ENCODE results near the gene TXLNB.
"Not testable (repeated sequence)": the region's sequence is repeated elsewhere in the genome, so short reads cannot be mapped to it uniquely, and the experiment has no call there.

TXLNB gene

GRCh38 chr6:139212460-139212859 lies 79.3 kb downstream of the TXLNB start:
- H3K9me3 ChIP-seq (ENCODE audit: control insufficient read depth in 2 of 2, low read length in 2 of 2); H3K36me3 ChIP-seq (ENCODE audit: control insufficient read depth in 2 of 2, insufficient read depth in 2 of 2, low read length in 2 of 2); H3K4me1 ChIP-seq (ENCODE audit: control insufficient read depth in 2 of 2, insufficient read depth in 2 of 2, low read length in 2 of 2); H3K4me3 ChIP-seq (ENCODE audit: low read length in 2 of 2); H3K27ac ChIP-seq (ENCODE audit: low read depth in 2 of 2, low read length in 2 of 2); H3K27me3 ChIP-seq (ENCODE audit: control insufficient read depth in 2 of 2, insufficient read depth in 2 of 2, low read length in 2 of 2); H3K9ac ChIP-seq (ENCODE audit: low read depth in 1 of 2, low read length in 2 of 2): not testable (repeated sequence)

- not testable (repeated sequence) for H3K4me3 ChIP-seq (ENCODE audit: low read length in 2 of 2); H3K27ac ChIP-seq (ENCODE audit: low read depth in 2 of 2, low read length in 2 of 2); H3K36me3 ChIP-seq (ENCODE audit: control insufficient read depth in 2 of 2, insufficient read depth in 2 of 2, low read length in 2 of 2); H3K9me3 ChIP-seq (ENCODE audit: control insufficient read depth in 2 of 2, low read length in 2 of 2); H3K27me3 ChIP-seq (ENCODE audit: control insufficient read depth in 2 of 2, insufficient read depth in 2 of 2, low read length in 2 of 2); H3K9ac ChIP-seq (ENCODE audit: low read depth in 1 of 2, low read length in 2 of 2); H3K4me1 ChIP-seq (ENCODE audit: control insufficient read depth in 2 of 2, insufficient read depth in 2 of 2, low read length in 2 of 2)
These were observed 81.0 kb downstream of the TXLNB start for GRCh38 chr6:139210766-139211165.

GRCh38 chr6:139205843-139206242 lies 86.0 kb downstream of the TXLNB start:
- H3K27ac ChIP-seq (ENCODE audit: low read depth in 2 of 2, low read length in 2 of 2), result no peak overlapping the region
- no peaks in the 10 kb centered on the region for H3K27me3 ChIP-seq (ENCODE audit: control insufficient read depth in 2 of 2, insufficient read depth in 2 of 2, low read length in 2 of 2)
- no peak overlapping the region for H3K9ac ChIP-seq (ENCODE audit: low read depth in 1 of 2, low read length in 2 of 2)
- H3K4me3 ChIP-seq (ENCODE audit: low read length in 2 of 2), result no peak overlapping the region
- H3K36me3 ChIP-seq (ENCODE audit: control insufficient read depth in 2 of 2, insufficient read depth in 2 of 2, low read length in 2 of 2), result no peaks in the 10 kb centered on the region
- no peaks in the 10 kb centered on the region for H3K4me1 ChIP-seq (ENCODE audit: control insufficient read depth in 2 of 2, insufficient read depth in 2 of 2, low read length in 2 of 2)
- H3K9me3 ChIP-seq (ENCODE audit: control insufficient read depth in 2 of 2, low read length in 2 of 2), result no peaks in the 10 kb centered on the region

GRCh38 chr6:139204978-139205377 lies 86.8 kb downstream of the TXLNB start:
- H3K9ac ChIP-seq (ENCODE audit: low read depth in 1 of 2, low read length in 2 of 2), result no peak overlapping the region

GRCh38 chr6:139201378-139201777 lies 90.4 kb downstream of the TXLNB start:
- H3K9ac ChIP-seq (ENCODE audit: low read depth in 1 of 2, low read length in 2 of 2), result no peak overlapping the region
- H3K27ac ChIP-seq (ENCODE audit: low read depth in 2 of 2, low read length in 2 of 2), result no peak overlapping the region
- no peak overlapping the region for H3K4me3 ChIP-seq (ENCODE audit: low read length in 2 of 2)
- H3K9me3 ChIP-seq (ENCODE audit: control insufficient read depth in 2 of 2, low read length in 2 of 2), result no peaks in the 10 kb centered on the region
- H3K27me3 ChIP-seq (ENCODE audit: control insufficient read depth in 2 of 2, insufficient read depth in 2 of 2, low read length in 2 of 2), result no peaks in the 10 kb centered on the region
- H3K4me1 ChIP-seq (ENCODE audit: control insufficient read depth in 2 of 2, insufficient read depth in 2 of 2, low read length in 2 of 2), result no peaks in the 10 kb centered on the region
- no peaks in the 10 kb centered on the region for H3K36me3 ChIP-seq (ENCODE audit: control insufficient read depth in 2 of 2, insufficient read depth in 2 of 2, low read length in 2 of 2)

More at GRCh38 chr6:139204978-139205377, 86.8 kb downstream of the TXLNB start:
- Histone ChIP-seq H3K9me3 (ENCODE audit: control insufficient read depth in 2 of 2, low read length in 2 of 2) (no peaks in the 10 kb centered on the region), H3K27me3 (ENCODE audit: control insufficient read depth in 2 of 2, insufficient read depth in 2 of 2, low read length in 2 of 2) (no peaks in the 10 kb centered on the region), H3K36me3 (ENCODE audit: control insufficient read depth in 2 of 2, insufficient read depth in 2 of 2, low read length in 2 of 2) (no peaks in the 10 kb centered on the region), H3K4me3 (ENCODE audit: low read length in 2 of 2) (no peak overlapping the region), H3K4me1 (ENCODE audit: control insufficient read depth in 2 of 2, insufficient read depth in 2 of 2, low read length in 2 of 2) (no peaks in the 10 kb centered on the region), H3K27ac (ENCODE audit: low read depth in 2 of 2, low read length in 2 of 2) (no peak overlapping the region)

GRCh38 chr6:139198529-139199288 lies 93.1 kb downstream of the TXLNB start:
- H3K27me3 ChIP-seq (ENCODE audit: control insufficient read depth in 2 of 2, insufficient read depth in 2 of 2, low read length in 2 of 2), result no peaks in the 10 kb centered on the region
- H3K36me3 ChIP-seq (ENCODE audit: control insufficient read depth in 2 of 2, insufficient read depth in 2 of 2, low read length in 2 of 2), result no peaks in the 10 kb centered on the region
- no peaks in the 10 kb centered on the region for H3K9me3 ChIP-seq (ENCODE audit: control insufficient read depth in 2 of 2, low read length in 2 of 2)
- no peak overlapping the region for H3K27ac ChIP-seq (ENCODE audit: low read depth in 2 of 2, low read length in 2 of 2)
- no peak overlapping the region for H3K4me3 ChIP-seq (ENCODE audit: low read length in 2 of 2)
- no peaks in the 10 kb centered on the region for H3K4me1 ChIP-seq (ENCODE audit: control insufficient read depth in 2 of 2, insufficient read depth in 2 of 2, low read length in 2 of 2)
- H3K9ac ChIP-seq (ENCODE audit: low read depth in 1 of 2, low read length in 2 of 2), result no peak overlapping the region

GRCh38 chr6:139194740-139195139 lies 97.1 kb downstream of the TXLNB start:
- Histone ChIP-seq H3K9ac (ENCODE audit: low read depth in 1 of 2, low read length in 2 of 2) (no peak overlapping the region), H3K27ac (ENCODE audit: low read depth in 2 of 2, low read length in 2 of 2) (no peak overlapping the region), H3K9me3 (ENCODE audit: control insufficient read depth in 2 of 2, low read length in 2 of 2) (no peaks in the 10 kb centered on the region), H3K4me1 (ENCODE audit: control insufficient read depth in 2 of 2, insufficient read depth in 2 of 2, low read length in 2 of 2) (no peaks in the 10 kb centered on the region), H3K36me3 (ENCODE audit: control insufficient read depth in 2 of 2, insufficient read depth in 2 of 2, low read length in 2 of 2) (no peaks in the 10 kb centered on the region), H3K4me3 (ENCODE audit: low read length in 2 of 2) (no peak overlapping the region), H3K27me3 (ENCODE audit: control insufficient read depth in 2 of 2, insufficient read depth in 2 of 2, low read length in 2 of 2) (no peaks in the 10 kb centered on the region)
